K562 (cell line): ENCODE measurements around the gene KAT6B. TPM values are rescaled to one million over a fixed set of nuclear protein-coding genes. Genes with fewer than 3 reads are reported as not detected.

Source experiments
- ATAC-seq: fragments of 200-7000 bp; cut with Tn5 transposase; 3 replicates; pipeline ENCODE4 v1.9.1; 2020; ENCODE audit warnings: moderate library complexity
- BruUV-seq: library from RNA; stranded (reverse); fragments of 400-500 nt; replicated peaks from 2 replicates; lab custom pipeline; 2021; lab: Mats Ljungman, UMichigan
- CTCF ChIA-PET: fragments of 300-600 bp; formaldehyde crosslinking; extraction: SDS; loops from one replicate; lab custom pipeline; 2021; ENCODE audit warnings: low intra/inter-chr PET ratio; lab: Yijun Ruan, JAX
- POLR2A ChIA-PET: fragments of 300-600, 350-650 bp; sonication (Branson Sonifier 250); formaldehyde crosslinking; extraction: SDS; loops from one replicate; lab custom pipeline; 2021; ENCODE audit warnings: antibody characterized with exemption, inconsistent platforms; lab: Yijun Ruan, JAX
- DNase-seq, 4 experiments: peaks; one replicate each; pipeline versions ENCODE4 v3.0.0 to v3.0.0-alpha.2; 2011 to 2018; ENCODE audit warnings: low spot score in 3 of 4, mixed read lengths in 3 of 4; ENCODE audit errors: extremely low read depth in 1 of 4
- FAIRE-seq: peaks from 2 replicates; lab custom pipeline; 2011; peaks lifted over from hg19 to GRCh38; lab: Jason Lieb, UNC
- H2AFZ ChIP-seq: 2 replicates; pipeline ENCODE4 v1.6.0; 2011; ENCODE audit warnings: low read depth, low read length, control low read depth, inconsistent platforms
- H3K27ac ChIP-seq: fragments of 200-600 bp; 3 replicates; pipeline ENCODE4 v1.8.0; 2011; ENCODE audit warnings: low read depth, mild to moderate bottlenecking, control low read depth, inconsistent platforms, low read length, moderate library complexity, mixed read lengths; ENCODE audit errors: extremely low read depth
- H3K27me3 ChIP-seq, 2 experiments: fragments of 300-600 bp in 1 of 2; 2 replicates in 1 of 2; 3 replicates in 1 of 2; pipeline versions ENCODE4 v1.6.0 to v1.8.0; 2011; ENCODE audit warnings: inconsistent platforms in 2 of 2, low read length in 2 of 2, mild to moderate bottlenecking in 1 of 2, mixed read lengths in 1 of 2, moderate library complexity in 1 of 2; ENCODE audit not compliant: control insufficient read depth in 2 of 2, insufficient read depth in 2 of 2
- H3K36me3 ChIP-seq: fragments of 300-600 bp; 3 replicates; pipeline ENCODE4 v1.8.0; 2011; ENCODE audit warnings: mild to moderate bottlenecking, low read length, inconsistent platforms; ENCODE audit not compliant: control insufficient read depth, insufficient read depth
- H3K4me1 ChIP-seq, 2 experiments: fragments of 200-600 bp in 1 of 2; replicated peaks in 1 of 2; 2 replicates in 1 of 2; 3 replicates in 1 of 2; pipeline versions ENCODE4 v1.5.1 to v1.8.0; 2011; ENCODE audit warnings: inconsistent platforms in 2 of 2, low read length in 2 of 2, mild to moderate bottlenecking in 1 of 2, mixed read lengths in 1 of 2, moderate library complexity in 1 of 2; ENCODE audit not compliant: control insufficient read depth in 2 of 2, insufficient read depth in 2 of 2
- H3K4me2 ChIP-seq: 2 replicates; pipeline ENCODE4 v1.6.1; 2011; ENCODE audit warnings: low read length, control low read depth, inconsistent platforms, mixed read lengths; ENCODE audit not compliant: insufficient read depth
- H3K4me3 ChIP-seq: fragments of 200-600 bp; sonication (generic), shearing (Covaris generic); 2 replicates; pipeline ENCODE4 v1.5.1; 2016; ENCODE audit warnings: control low read depth, inconsistent platforms
- H3K79me2 ChIP-seq: fragments of 200-600 bp; 3 replicates; pipeline ENCODE4 v1.8.0; 2011; ENCODE audit warnings: low read length, inconsistent platforms; ENCODE audit not compliant: control insufficient read depth, insufficient read depth
- H3K9ac ChIP-seq, 2 experiments: 2 replicates each; pipeline versions ENCODE4 v1.6.0 to v1.6.1; 2011; ENCODE audit warnings: low read depth in 2 of 2, low read length in 2 of 2, control low read depth in 1 of 2, inconsistent platforms in 1 of 2, mild to moderate bottlenecking in 1 of 2, mixed read lengths in 1 of 2; ENCODE audit not compliant: insufficient read depth in 1 of 2
- H3K9me1 ChIP-seq: one replicate; pipeline ENCODE4 v1.6.0; 2011; ENCODE audit warnings: inconsistent platforms, mild to moderate bottlenecking, low read length, moderate library complexity; ENCODE audit not compliant: control insufficient read depth, insufficient read depth
- H3K9me3 ChIP-seq: replicated peaks from 2 replicates; pipeline ENCODE4 v1.5.1; 2011; ENCODE audit warnings: low read depth, low read length, inconsistent platforms; ENCODE audit not compliant: control insufficient read depth, insufficient read depth
- H4K20me1 ChIP-seq: replicated peaks from 2 replicates; pipeline ENCODE4 v1.6.1; 2011; ENCODE audit warnings: low read length, inconsistent platforms, mixed read lengths; ENCODE audit not compliant: control insufficient read depth, insufficient read depth
- CTBP1 ChIP-seq: fragments of 450-650 bp; IDR thresholded peaks from 2 replicates; pipeline ENCODE4 v1.6.1; 2016; ENCODE audit warnings: borderline replicate concordance
- FOS ChIP-seq: IDR thresholded peaks from 3 replicates; pipeline ENCODE4 v1.6.1; 2011; ENCODE audit not compliant: insufficient read length; ENCODE audit errors: extremely low read depth
- GTF2E2 ChIP-seq: fragments of 200-800 bp; sonication (Bioruptor generic); IDR thresholded peaks from 2 replicates; pipeline ENCODE4 v1.6.1; 2016; ENCODE audit warnings: missing genetic modification characterization, missing compliant biosample characterization
- HNRNPUL1 ChIP-seq: fragments of 200-400 bp; formaldehyde crosslinking; IDR thresholded peaks from 2 replicates; pipeline ENCODE4 v1.6.1; 2017; ENCODE audit warnings: low read length
- LCOR ChIP-seq: sonication (generic); formaldehyde crosslinking; IDR thresholded peaks from 2 replicates; pipeline ENCODE4 v1.8.0; 2022; ENCODE audit warnings: mild to moderate bottlenecking, missing genetic modification reagents
- MTA2 ChIP-seq: fragments of 450-650 bp; IDR thresholded peaks from 2 replicates; pipeline ENCODE4 v1.6.1; 2016; ENCODE audit warnings: low read depth
- NFIX ChIP-seq: fragments of 250-450 bp; sonication (Bioruptor Pico); IDR thresholded peaks from 2 replicates; pipeline ENCODE4 v1.4.0; 2020; ENCODE audit warnings: low read depth, mild to moderate bottlenecking, moderate library complexity
- PHF20 ChIP-seq: fragments of 450-650 bp; IDR thresholded peaks from 2 replicates; pipeline ENCODE4 v1.6.1; 2018; ENCODE audit not compliant: partially characterized antibody
- WGBS: fragments of 100-300 bp; shearing (Covaris generic); methylation state at CpG from one replicate; pipeline ENCODE4 v1.1.6; 2016; ENCODE audit warnings: low coverage, mixed read lengths; ENCODE audit not compliant: insufficient coverage; ENCODE audit errors: missing lambda C conversion rate; 5-methylcytosine and 5-hydroxymethylcytosine counted together
- in situ Hi-C: fragments of 300-500 bp; cut with MboI; formaldehyde crosslinking; loops from 4 replicates; pipeline ENCODE4 v1.15.0; 2018; ENCODE audit warnings: inconsistent platforms, mixed read lengths
- intact Hi-C: fragments of 100-400 bp; cut with micrococcal nuclease; formaldehyde crosslinking; loops from 2 replicates; pipeline ENCODE4 v1.14.2; 2022
- polyA plus RNA-seq, 8 experiments: library from polyadenylated mRNA; depleted of rRNA in 4 of 8; stranded (reverse) in 5 of 8; unstranded in 3 of 8; fragments of >200 nt; fragmentation: Nextera tagmentation in 2 of 8; fragmentation: Illumina TruSeq in 1 of 8; extraction: Ambion mirVana in 2 of 8; extraction: Trizol in 1 of 8; gene quantifications; 2 replicates each; pipeline versions ENCODE4 v1.2.1 to v1.2.3, GENCODE V29; 2011 to 2014; ENCODE audit warnings: inconsistent platforms in 1 of 8, missing spikeins in 1 of 8
- total RNA-seq, 7 experiments: library from RNA; depleted of rRNA in 6 of 7; stranded (reverse); fragments of >200 nt in 6 of 7; fragmentation: Illumina TruSeq in 2 of 7; extraction: Trizol in 2 of 7; gene quantifications; 2 replicates each; pipeline versions ENCODE4 v1.2.1 to v1.2.3, GENCODE V29; 2011 to 2021; ENCODE audit warnings: low replicate concordance in 1 of 7
- TF ChIP-seq, protein P1 (sequence below), 2 experiments: fragments of 450-650 bp in 1 of 2; sonication (generic) in 1 of 2; formaldehyde crosslinking in 1 of 2; IDR thresholded peaks; 2 replicates each; pipeline versions ENCODE4 v1.7.1 to v1.9.0; 2016 to 2022; ENCODE audit warnings: inconsistent platforms in 1 of 2, mild to moderate bottlenecking in 1 of 2, missing genetic modification reagents in 1 of 2

Gene KAT6B
- total and polyA plus RNA-seq, 9 of the 15 experiments (the other 6 are each of a cell fraction or from before 2014, with no cell fraction given), result 1.4 to 9.2 (median 6.8) TPM

GRCh38 chr10:74934100-74934812 is 107.9 kb downstream of the KAT6B start:
- no peak overlapping the region for H2AFZ ChIP-seq
- H3K9me1 ChIP-seq, result no peaks in the 10 kb centered on the region
- H3K4me3 ChIP-seq, result no peak overlapping the region
- no peak overlapping the region for H3K27ac ChIP-seq
- no peak overlapping the region for H3K9ac ChIP-seq
- POLR2A ChIA-PET, result interaction anchor here (1.2 to 2.3 kb wide), 2 partner anchors 10 to 13 kb away, joined by 4 to 8 read pairs; no protein-coding TSS in a partner anchor
- CTCF ChIA-PET, result no interaction called here
- H3K4me2 ChIP-seq, result no peak overlapping the region
- no TSS peak for BruUV-seq
- no peaks in the 10 kb centered on the region for H3K4me1 ChIP-seq
- H4K20me1 ChIP-seq, result 0 out of 2 replicates have a peak, but pooled peaks cover 8% of the 10 kb centered on the region
- H3K79me2 ChIP-seq, result no peaks in the 10 kb centered on the region
- in situ Hi-C loops (no loop called here), intact Hi-C loops (no loop called here)
- no peaks in the 10 kb centered on the region for H3K9me3 ChIP-seq
- H3K36me3 ChIP-seq, result no peaks in the 10 kb centered on the region
- FAIRE-seq (no peak), ATAC-seq (no peak), DNase-seq (no peak)
- WGBS, result 29% methylated on average over 9 of the region's 12 CpGs
- H3K27me3 ChIP-seq, result peaks cover 2 to 7% of the 10 kb centered on the region in 2 experiments; a peak in 3 of 5 replicates
- no peak for TF ChIP-seq NFIX (CRISPR knock-in tag)
- TF ChIP-seq, protein P1, sequence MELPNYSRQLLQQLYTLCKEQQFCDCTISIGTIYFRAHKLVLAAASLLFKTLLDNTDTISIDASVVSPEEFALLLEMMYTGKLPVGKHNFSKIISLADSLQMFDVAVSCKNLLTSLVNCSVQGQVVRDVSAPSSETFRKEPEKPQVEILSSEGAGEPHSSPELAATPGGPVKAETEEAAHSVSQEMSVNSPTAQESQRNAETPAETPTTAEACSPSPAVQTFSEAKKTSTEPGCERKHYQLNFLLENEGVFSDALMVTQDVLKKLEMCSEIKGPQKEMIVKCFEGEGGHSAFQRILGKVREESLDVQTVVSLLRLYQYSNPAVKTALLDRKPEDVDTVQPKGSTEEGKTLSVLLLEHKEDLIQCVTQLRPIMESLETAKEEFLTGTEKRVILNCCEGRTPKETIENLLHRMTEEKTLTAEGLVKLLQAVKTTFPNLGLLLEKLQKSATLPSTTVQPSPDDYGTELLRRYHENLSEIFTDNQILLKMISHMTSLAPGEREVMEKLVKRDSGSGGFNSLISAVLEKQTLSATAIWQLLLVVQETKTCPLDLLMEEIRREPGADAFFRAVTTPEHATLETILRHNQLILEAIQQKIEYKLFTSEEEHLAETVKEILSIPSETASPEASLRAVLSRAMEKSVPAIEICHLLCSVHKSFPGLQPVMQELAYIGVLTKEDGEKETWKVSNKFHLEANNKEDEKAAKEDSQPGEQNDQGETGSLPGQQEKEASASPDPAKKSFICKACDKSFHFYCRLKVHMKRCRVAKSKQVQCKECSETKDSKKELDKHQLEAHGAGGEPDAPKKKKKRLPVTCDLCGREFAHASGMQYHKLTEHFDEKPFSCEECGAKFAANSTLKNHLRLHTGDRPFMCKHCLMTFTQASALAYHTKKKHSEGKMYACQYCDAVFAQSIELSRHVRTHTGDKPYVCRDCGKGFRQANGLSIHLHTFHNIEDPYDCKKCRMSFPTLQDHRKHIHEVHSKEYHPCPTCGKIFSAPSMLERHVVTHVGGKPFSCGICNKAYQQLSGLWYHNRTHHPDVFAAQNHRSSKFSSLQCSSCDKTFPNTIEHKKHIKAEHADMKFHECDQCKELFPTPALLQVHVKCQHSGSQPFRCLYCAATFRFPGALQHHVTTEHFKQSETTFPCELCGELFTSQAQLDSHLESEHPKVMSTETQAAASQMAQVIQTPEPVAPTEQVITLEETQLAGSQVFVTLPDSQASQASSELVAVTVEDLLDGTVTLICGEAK (IDR thresholded peaks at IDR 0.05), result peak; percentile 62
- TF ChIP-seq, protein P1 (CRISPR knock-in tag; IDR thresholded peaks at IDR 0.05), result no peak
- TF ChIP-seq CTBP1, result no peak
- TF ChIP-seq HNRNPUL1, result no peak
- TF ChIP-seq LCOR (CRISPR knock-in tag), result no peak
- no peak for TF ChIP-seq MTA2
- TF ChIP-seq PHF20, result no peak
- no peak for TF ChIP-seq GTF2E2 (tag)
- TF ChIP-seq FOS, result no peak
